OCI-M1 (cell line): ENCODE data around the gene TOM1L1.
A peak's percentile ranks its signal among the peaks of the same experiment; 100 is the strongest.
"Not testable (repeated sequence)": the region's sequence is repeated elsewhere in the genome, so short reads cannot be mapped to it uniquely, and the experiment has no call there.

Source experiments
- DNase-seq: peaks from one replicate; lab custom pipeline; 2025; lab: John Stamatoyannopoulos, UW

Gene TOM1L1

GRCh38 chr17:54900457-54901229, at the start of gene TOM1L1:
Gene TOM1L1 (plus strand): TSS chr17:54900852. CDS start chr17:54900866, 14 bp downstream.
- peak; percentile 69 for DNase-seq

- DNase-seq, result no peak
Observed at GRCh38 chr17:54859187-54859586, 41.5 kb upstream of the TOM1L1 start.

GRCh38 chr17:54860617-54861470, 39.8 kb upstream of the TOM1L1 start:
- DNase-seq, result peak; percentile 94

- no peak for DNase-seq
Observed at GRCh38 chr17:54861471-54861983, 39.1 kb upstream of the TOM1L1 start.

GRCh38 chr17:54863176-54863575, 37.5 kb upstream of the TOM1L1 start:
- DNase-seq, result no peak

- no peak for DNase-seq
Observed at GRCh38 chr17:54864070-54864469, 36.6 kb upstream of the TOM1L1 start.

- peak; percentile 31 for DNase-seq
Observed at GRCh38 chr17:54864636-54865356, 35.9 kb upstream of the TOM1L1 start.

GRCh38 chr17:54867634-54868033, 33.0 kb upstream of the TOM1L1 start:
- no peak for DNase-seq

- DNase-seq, result no peak
Observed at GRCh38 chr17:54870671-54871175, 29.9 kb upstream of the TOM1L1 start.

GRCh38 chr17:54875906-54876305, 24.7 kb upstream of the TOM1L1 start:
- DNase-seq, result not testable (repeated sequence)

GRCh38 chr17:54876656-54877195, 23.9 kb upstream of the TOM1L1 start:
- no peak for DNase-seq

- DNase-seq, result no peak
Observed at GRCh38 chr17:54881255-54881972, 19.2 kb upstream of the TOM1L1 start.

GRCh38 chr17:54882371-54882770, 18.3 kb upstream of the TOM1L1 start:
- DNase-seq, result no peak

- DNase-seq, result no peak
Observed at GRCh38 chr17:54882950-54883349, 17.7 kb upstream of the TOM1L1 start.

- DNase-seq, result no peak
Observed at GRCh38 chr17:54883939-54884338, 16.7 kb upstream of the TOM1L1 start.

- DNase-seq, result no peak
Observed at GRCh38 chr17:54887787-54888186, 12.9 kb upstream of the TOM1L1 start.

- no peak for DNase-seq
Observed at GRCh38 chr17:54888254-54888653, 12.4 kb upstream of the TOM1L1 start.

- no peak for DNase-seq
Observed at GRCh38 chr17:54888981-54889380, 11.7 kb upstream of the TOM1L1 start.

- peak; percentile 84 for DNase-seq
Observed at GRCh38 chr17:54891176-54891821, 9.4 kb upstream of the TOM1L1 start.

- DNase-seq, result no peak
Observed at GRCh38 chr17:54892360-54892759, 8.3 kb upstream of the TOM1L1 start.

- no peak for DNase-seq
Observed at GRCh38 chr17:54898576-54898975, 2.1 kb upstream of the TOM1L1 start.
